CD14-positive monocyte (primary cell): ENCODE measurements around the gene TMEM87A. TPM values are rescaled to one million over a fixed set of nuclear protein-coding genes. Genes with fewer than 3 reads are reported as not detected.

Experiments used
- DNase-seq, 3 donors: peaks; one replicate each; pipeline ENCODE4 v3.0.0-alpha.2; 2011 to 2022
- H2AFZ ChIP-seq: 2 replicates; pipeline ENCODE4 v1.6.0; 2012; ENCODE audit warnings: mild to moderate bottlenecking, low read depth, low read length, inconsistent platforms; ENCODE audit not compliant: insufficient read depth, poor library complexity, severe bottlenecking
- H3K27ac ChIP-seq, 2 donors: 1 replicate in 1 of 2; 2 replicates in 1 of 2; pipeline ENCODE4 v1.5.1; 2012 to 2013; ENCODE audit warnings: low read length in 2 of 2, control low read depth in 1 of 2, inconsistent platforms in 1 of 2, low read depth in 1 of 2, mild to moderate bottlenecking in 1 of 2
- H3K27me3 ChIP-seq, 2 donors: one replicate each; pipeline versions ENCODE4 v1.6.0 to v1.6.1; 2011 to 2013; ENCODE audit warnings: low read length in 2 of 2; ENCODE audit not compliant: control insufficient read depth in 2 of 2, insufficient read depth in 2 of 2
- H3K36me3 ChIP-seq, 2 donors: replicated peaks in 1 of 2; 1 replicate in 1 of 2; 2 replicates in 1 of 2; pipeline versions ENCODE4 v1.5.1 to v1.6.1; 2012 to 2013; ENCODE audit warnings: low read length in 2 of 2, control low read depth in 1 of 2, inconsistent platforms in 1 of 2, mild to moderate bottlenecking in 1 of 2; ENCODE audit not compliant: insufficient read depth in 2 of 2, control insufficient read depth in 1 of 2
- H3K4me1 ChIP-seq, 2 donors: 1 replicate in 1 of 2; 2 replicates in 1 of 2; pipeline versions ENCODE4 v1.5.1 to v1.6.1; 2012 to 2013; ENCODE audit warnings: low read length in 2 of 2, control low read depth in 1 of 2, inconsistent platforms in 1 of 2, mild to moderate bottlenecking in 1 of 2, moderate library complexity in 1 of 2; ENCODE audit not compliant: insufficient read depth in 2 of 2, control insufficient read depth in 1 of 2
- H3K4me2 ChIP-seq: replicated peaks from 2 replicates; pipeline ENCODE3; 2012; ENCODE audit warnings: low read length, moderate library complexity, mild to moderate bottlenecking; ENCODE audit not compliant: poor library complexity, severe bottlenecking; ENCODE audit errors: extremely low read depth
- H3K4me3 ChIP-seq, 3 experiments: fragments of 200-600 bp in 1 of 3; sonication (generic) in 1 of 3; replicated peaks in 1 of 3; 1 replicate in 2 of 3; 2 replicates in 1 of 3; pipeline ENCODE4 v1.5.1; 2011 to 2013; ENCODE audit warnings: low read length in 3 of 3, mild to moderate bottlenecking in 3 of 3, control low read depth in 2 of 3, low read depth in 2 of 3, inconsistent platforms in 1 of 3, moderate library complexity in 1 of 3
- H3K79me2 ChIP-seq: 2 replicates; pipeline ENCODE4 v1.6.0; 2012; ENCODE audit warnings: mild to moderate bottlenecking, control low read depth, inconsistent platforms, low read length, moderate library complexity; ENCODE audit not compliant: insufficient read depth
- H3K9ac ChIP-seq: 2 replicates; pipeline ENCODE4 v1.6.0; 2017; ENCODE audit warnings: low read length, mild to moderate bottlenecking; ENCODE audit not compliant: insufficient read depth, poor library complexity, severe bottlenecking
- H3K9me3 ChIP-seq, 2 donors: replicated peaks in 1 of 2; 1 replicate in 1 of 2; 2 replicates in 1 of 2; pipeline versions ENCODE4 v1.5.1 to v1.6.1; 2012 to 2013; ENCODE audit warnings: low read length in 2 of 2, control low read depth in 1 of 2; ENCODE audit not compliant: control insufficient read depth in 1 of 2, insufficient read depth in 1 of 2
- H4K20me1 ChIP-seq: 2 replicates; pipeline ENCODE4 v1.6.0; 2012; ENCODE audit warnings: mild to moderate bottlenecking, low read length, control low read depth, moderate library complexity; ENCODE audit not compliant: insufficient read depth
- H3K27ac Mint-ChIP-seq, 7 donors: one replicate each; pipeline ENCODE4 v1.8.0; 2020; ENCODE audit warnings: mild to moderate bottlenecking in 7 of 7, mixed read lengths in 7 of 7, moderate library complexity in 6 of 7, inconsistent platforms in 2 of 7
- H3K27me3 Mint-ChIP-seq, 3 donors: one replicate each; pipeline ENCODE4 v1.8.0; 2021 to 2022; ENCODE audit warnings: low read depth in 3 of 3, mild to moderate bottlenecking in 3 of 3, mixed read lengths in 3 of 3, moderate library complexity in 3 of 3, inconsistent platforms in 1 of 3
- H3K36me3 Mint-ChIP-seq, 2 donors: one replicate each; pipeline ENCODE4 v1.8.0; 2020; ENCODE audit warnings: mixed read lengths in 2 of 2, inconsistent platforms in 1 of 2, mild to moderate bottlenecking in 1 of 2
- H3K4me1 Mint-ChIP-seq: one replicate; pipeline ENCODE4 v1.8.0; 2020; ENCODE audit warnings: mild to moderate bottlenecking, mixed read lengths
- H3K4me3 Mint-ChIP-seq, 2 donors: one replicate each; pipeline ENCODE4 v1.8.0; 2020; ENCODE audit warnings: mild to moderate bottlenecking in 2 of 2, mixed read lengths in 2 of 2, moderate library complexity in 1 of 2
- H3K9me3 Mint-ChIP-seq, 7 donors: one replicate each; pipeline ENCODE4 v1.8.0; 2020 to 2022; ENCODE audit warnings: mixed read lengths in 7 of 7, mild to moderate bottlenecking in 6 of 7, moderate library complexity in 6 of 7, inconsistent platforms in 2 of 7
- WGBS: methylation state at CpG from one replicate; pipeline ENCODE4 v1.1.5; 2013; ENCODE audit warnings: missing lambda C conversion rate; ENCODE audit not compliant: insufficient coverage; 5-methylcytosine and 5-hydroxymethylcytosine counted together
- intact Hi-C, 2 donors: fragments of 100-400 bp; cut with micrococcal nuclease; formaldehyde crosslinking; loops; one replicate each; pipeline versions ENCODE4 v1.15.0 to v1.15.1; 2023
- polyA plus RNA-seq, 3 donors: library from polyadenylated mRNA; depleted of rRNA in 1 of 3; unstranded in 2 of 3; stranded (reverse) in 1 of 3; fragments of 300-500 nt in 2 of 3; fragments of >200 nt in 1 of 3; fragmentation: Illumina TruSeq in 2 of 3; gene quantifications; 1 replicate in 2 of 3; 2 replicates in 1 of 3; pipeline ENCODE4 v1.2.3, GENCODE V29; 2012 to 2021
- TF ChIP-seq, protein P1 (sequence below): fragments of 200-600 bp; IDR thresholded peaks from one replicate; pipeline ENCODE4 v1.8.0; 2022; ENCODE audit warnings: antibody characterized with exemption, mild to moderate bottlenecking

The TMEM87A gene
- polyA plus RNA-seq, 3 donors, result 24.4 to 49.4 (median 39.3) TPM

DNA sequence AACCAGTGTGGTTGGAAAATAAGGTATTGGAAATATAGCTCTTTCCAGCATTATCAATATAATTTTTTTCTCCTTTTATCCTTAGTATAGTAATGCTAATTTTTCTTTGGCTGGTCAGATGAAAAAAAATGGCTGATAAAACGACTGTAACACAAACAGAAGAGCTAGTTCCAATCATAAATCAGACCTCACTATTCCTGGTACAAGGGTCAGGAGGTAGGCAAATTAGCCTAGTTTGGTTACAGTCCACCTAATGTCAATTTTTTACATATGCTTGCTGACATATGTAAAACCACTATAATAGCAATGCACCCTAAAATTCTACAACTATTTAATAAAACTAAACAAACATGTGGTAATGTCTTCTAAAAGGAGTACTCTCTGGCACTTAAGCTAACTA lies 45.2 kb downstream of the TMEM87A start:
- Histone ChIP-seq H2AFZ (no peak overlapping the region), H3K36me3 (peaks cover 89 to 99% of the 10 kb centered on the region in 2 donors), H3K4me1 (no peaks in the 10 kb centered on the region), H3K79me2 (no peaks in the 10 kb centered on the region), H3K27me3 (no peaks in the 10 kb centered on the region), H3K27ac (no peak overlapping the region), H3K4me3 (no peak overlapping the region), H4K20me1 (peaks cover 5% of the 10 kb centered on the region), H3K4me2 (no peak overlapping the region), H3K9ac (no peak overlapping the region), H3K9me3 (no peaks in the 10 kb centered on the region)
- Mint-ChIP-seq H3K4me1 (no peaks in the 10 kb centered on the region), H3K27me3 (no peaks in the 10 kb centered on the region), H3K9me3 (no peaks in the 10 kb centered on the region), H3K27ac (no peak overlapping the region), H3K4me3 (no peak overlapping the region), H3K36me3 (peaks cover 86 to 96% of the 10 kb centered on the region in 2 donors)
- no CpG with 5 or more reads among the region's 1 CpG for WGBS
- TF ChIP-seq, protein P1, sequence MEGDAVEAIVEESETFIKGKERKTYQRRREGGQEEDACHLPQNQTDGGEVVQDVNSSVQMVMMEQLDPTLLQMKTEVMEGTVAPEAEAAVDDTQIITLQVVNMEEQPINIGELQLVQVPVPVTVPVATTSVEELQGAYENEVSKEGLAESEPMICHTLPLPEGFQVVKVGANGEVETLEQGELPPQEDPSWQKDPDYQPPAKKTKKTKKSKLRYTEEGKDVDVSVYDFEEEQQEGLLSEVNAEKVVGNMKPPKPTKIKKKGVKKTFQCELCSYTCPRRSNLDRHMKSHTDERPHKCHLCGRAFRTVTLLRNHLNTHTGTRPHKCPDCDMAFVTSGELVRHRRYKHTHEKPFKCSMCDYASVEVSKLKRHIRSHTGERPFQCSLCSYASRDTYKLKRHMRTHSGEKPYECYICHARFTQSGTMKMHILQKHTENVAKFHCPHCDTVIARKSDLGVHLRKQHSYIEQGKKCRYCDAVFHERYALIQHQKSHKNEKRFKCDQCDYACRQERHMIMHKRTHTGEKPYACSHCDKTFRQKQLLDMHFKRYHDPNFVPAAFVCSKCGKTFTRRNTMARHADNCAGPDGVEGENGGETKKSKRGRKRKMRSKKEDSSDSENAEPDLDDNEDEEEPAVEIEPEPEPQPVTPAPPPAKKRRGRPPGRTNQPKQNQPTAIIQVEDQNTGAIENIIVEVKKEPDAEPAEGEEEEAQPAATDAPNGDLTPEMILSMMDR, result no peak
- intact Hi-C loops, result no loop called here
- DNase-seq, result no peak

DNA sequence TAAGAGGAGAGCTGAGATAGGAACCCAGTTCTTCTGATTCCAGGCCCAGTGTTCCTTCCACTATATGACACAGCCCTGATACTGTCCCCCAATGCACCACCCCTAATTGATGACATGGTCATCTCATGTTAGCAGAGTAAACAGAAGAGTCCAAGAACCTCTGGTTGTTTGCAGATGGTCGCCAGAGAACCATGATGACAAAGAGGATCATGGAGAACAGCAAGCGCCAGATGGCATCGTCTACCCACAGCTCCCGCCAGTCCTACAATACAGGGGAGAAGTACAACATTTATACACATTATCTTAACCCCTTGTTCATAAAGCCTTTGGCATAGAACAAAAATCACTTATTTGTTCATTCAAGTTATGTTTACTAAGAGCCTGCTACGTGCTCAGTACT lies 46.6 kb downstream of the TMEM87A start:
- Histone ChIP-seq H4K20me1 (peaks cover 5% of the 10 kb centered on the region), H2AFZ (no peak overlapping the region), H3K4me3 (no peak overlapping the region), H3K9ac (no peak overlapping the region), H3K9me3 (no peaks in the 10 kb centered on the region), H3K4me1 (no peaks in the 10 kb centered on the region), H3K36me3 (peaks cover 85 to 99% of the 10 kb centered on the region in 2 donors), H3K27ac (no peak overlapping the region), H3K27me3 (no peaks in the 10 kb centered on the region), H3K79me2 (no peaks in the 10 kb centered on the region), H3K4me2 (no peak overlapping the region)
- DNase-seq, result no peak
- Mint-ChIP-seq H3K36me3 (peaks cover 87 to 94% of the 10 kb centered on the region in 2 donors), H3K4me3 (no peak overlapping the region), H3K27me3 (no peaks in the 10 kb centered on the region), H3K9me3 (no peaks in the 10 kb centered on the region), H3K27ac (peak overlapping the region in 1 of 7 donors; percentile 11), H3K4me1 (no peaks in the 10 kb centered on the region)
- TF ChIP-seq, protein P1, result no peak
- intact Hi-C loops, result no loop called here
- WGBS, result 100% methylated on average over 1 of the region's 5 CpGs
